HG03159 (cell line): ENCODE results near the gene NDE1.
"Not testable (repeated sequence)": the region's sequence is repeated elsewhere in the genome, so short reads cannot be mapped to it uniquely, and the experiment has no call there.

ENCODE experiments used
- ATAC-seq: cut with Tn5 transposase; IDR thresholded peaks from one replicate; pipeline ENCODE4 v1.9.1; 2021; ENCODE audit warnings: mild to moderate bottlenecking, moderate library complexity; ENCODE audit not compliant: unreplicated experiment

NDE1 gene

GRCh38 chr16:15649727-15650018 lies 372 bp upstream of the NDE1 start:
- no peak for ATAC-seq

GRCh38 chr16:15650698-15651171 lies 690 bp downstream of the NDE1 start:
- ATAC-seq, result peak; percentile 40

GRCh38 chr16:15652293-15653001 lies 2.4 kb downstream of the NDE1 start:
- no peak for ATAC-seq

- no peak for ATAC-seq
Measured at GRCh38 chr16:15653227-15653626, 3.2 kb downstream of the NDE1 start.

- no peak for ATAC-seq
Measured at GRCh38 chr16:15654591-15654990, 4.5 kb downstream of the NDE1 start.

- not testable (repeated sequence) for ATAC-seq
Measured at GRCh38 chr16:15655561-15655960, 5.5 kb downstream of the NDE1 start.

- ATAC-seq, result no peak
Measured at GRCh38 chr16:15658149-15658548, 8.1 kb downstream of the NDE1 start.

- no peak for ATAC-seq
Measured at GRCh38 chr16:15658556-15658955, 8.5 kb downstream of the NDE1 start.

GRCh38 chr16:15660203-15660601 lies 10.2 kb downstream of the NDE1 start:
- no peak for ATAC-seq

GRCh38 chr16:15665107-15665506 lies 15.1 kb downstream of the NDE1 start:
- ATAC-seq, result no peak

GRCh38 chr16:15667091-15667742 lies 17.2 kb downstream of the NDE1 start:
- no peak for ATAC-seq

GRCh38 chr16:15671530-15672117 lies 21.6 kb downstream of the NDE1 start:
- ATAC-seq, result no peak

- not testable (repeated sequence) for ATAC-seq
Measured at GRCh38 chr16:15672127-15672513, 22.1 kb downstream of the NDE1 start.

GRCh38 chr16:15672514-15673167 lies 22.6 kb downstream of the NDE1 start:
- ATAC-seq, result no peak

- no peak for ATAC-seq
Measured at GRCh38 chr16:15674571-15674970, 24.5 kb downstream of the NDE1 start.

GRCh38 chr16:15676506-15676905 lies 26.5 kb downstream of the NDE1 start:
- ATAC-seq, result no peak

GRCh38 chr16:15677447-15677846 lies 27.4 kb downstream of the NDE1 start:
- no peak for ATAC-seq

- ATAC-seq, result no peak
Measured at GRCh38 chr16:15682105-15682570, 32.1 kb downstream of the NDE1 start.

- no peak for ATAC-seq
Measured at GRCh38 chr16:15686287-15686686, 36.2 kb downstream of the NDE1 start.

- no peak for ATAC-seq
Measured at GRCh38 chr16:15689290-15689689, 39.2 kb downstream of the NDE1 start.

GRCh38 chr16:15690296-15690695 lies 40.3 kb downstream of the NDE1 start:
- no peak for ATAC-seq

GRCh38 chr16:15691046-15691445 lies 41.0 kb downstream of the NDE1 start:
- ATAC-seq, result no peak
